G401.6 (cell line): ENCODE measurements around the gene MSMB.
"Not testable (repeated sequence)": the region's sequence is repeated elsewhere in the genome, so short reads cannot be mapped to it uniquely, and the experiment has no call there.

Experiments
- FAIRE-seq: peaks from 2 replicates; lab custom pipeline; 2012; peaks lifted over from hg19 to GRCh38; lab: Jason Lieb, UNC

The MSMB gene, protein sequence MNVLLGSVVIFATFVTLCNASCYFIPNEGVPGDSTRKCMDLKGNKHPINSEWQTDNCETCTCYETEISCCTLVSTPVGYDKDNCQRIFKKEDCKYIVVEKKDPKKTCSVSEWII

DNA sequence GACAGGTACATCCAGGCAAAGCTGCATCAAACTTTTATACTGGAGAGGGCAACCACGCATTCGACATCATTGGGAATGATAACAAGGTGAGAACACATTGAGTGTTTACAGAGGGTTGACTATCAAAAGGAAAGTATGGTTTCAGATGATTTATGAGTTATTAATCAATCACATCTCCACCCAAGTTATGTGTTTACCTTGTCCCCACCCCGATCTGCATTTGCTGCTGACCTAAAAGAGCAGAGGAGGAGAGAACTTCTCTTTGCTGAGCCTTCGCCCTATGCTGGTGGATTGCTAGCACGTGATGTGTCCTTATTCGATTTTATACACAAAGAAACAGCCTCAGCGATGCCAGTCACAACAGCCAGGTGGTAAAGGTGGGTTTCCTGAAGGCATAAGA lies at the start of gene MSMB:
MSMB (minus strand) TSS at position 9 of the 400 bp plus-strand sequence. CDS start 32 bp downstream, outside the sequence.
- FAIRE-seq, result no peak

DNA sequence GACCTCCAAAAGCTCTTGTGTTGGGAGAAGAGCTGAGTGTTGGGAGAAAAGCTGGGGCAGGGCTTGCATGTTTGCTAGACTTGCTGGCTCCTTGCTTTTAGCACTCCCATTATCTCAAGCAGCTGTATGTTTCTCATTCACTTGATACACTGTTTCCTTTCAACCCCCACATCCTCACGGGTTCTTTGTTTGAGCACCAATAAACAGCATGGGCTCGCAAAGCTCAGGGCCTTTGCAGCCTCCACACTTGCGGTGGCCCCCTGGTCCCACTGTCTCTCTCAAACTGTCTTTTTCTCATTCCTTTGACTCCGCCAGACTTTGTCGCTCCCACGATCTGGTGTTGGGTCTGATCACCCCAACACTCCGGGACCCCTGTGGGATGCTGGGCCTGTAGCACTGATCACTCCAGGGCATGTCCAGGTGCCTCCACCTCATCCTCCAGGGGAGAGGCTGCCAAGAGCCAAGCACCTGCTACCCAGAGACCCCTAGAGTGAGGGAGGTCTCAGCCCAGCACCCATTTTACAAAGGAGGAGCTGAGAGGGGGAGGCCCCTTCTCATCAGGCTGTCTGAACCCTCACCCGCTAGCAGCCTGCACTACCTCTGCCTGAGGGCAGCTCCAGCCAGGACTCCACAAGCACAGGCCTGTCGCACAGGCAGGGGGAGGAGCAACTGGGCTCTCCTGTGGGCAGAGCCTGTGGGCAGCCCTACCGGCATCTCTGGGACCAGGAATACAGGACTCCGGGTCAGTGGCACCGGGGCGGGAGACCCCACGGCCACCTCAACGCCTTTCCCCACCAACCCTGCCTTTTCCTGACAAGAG lies 49.1 kb upstream of the MSMB start:
- FAIRE-seq, result no peak

DNA sequence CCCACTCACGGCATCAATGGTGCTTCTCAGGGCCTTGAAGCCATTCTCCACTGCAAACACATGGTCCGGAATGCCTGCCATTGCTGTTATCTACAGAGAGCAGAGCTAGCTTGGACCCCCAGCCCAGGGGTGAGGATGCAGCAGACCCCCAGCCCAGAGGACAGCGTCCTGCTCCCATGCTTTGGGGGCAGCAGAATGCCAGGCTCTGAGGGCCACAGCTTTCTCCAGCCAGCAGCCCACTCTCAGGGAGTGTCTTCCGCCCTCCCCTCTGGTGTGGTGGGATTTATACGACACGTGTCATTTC lies 48.1 kb upstream of the MSMB start:
- FAIRE-seq, result no peak

DNA sequence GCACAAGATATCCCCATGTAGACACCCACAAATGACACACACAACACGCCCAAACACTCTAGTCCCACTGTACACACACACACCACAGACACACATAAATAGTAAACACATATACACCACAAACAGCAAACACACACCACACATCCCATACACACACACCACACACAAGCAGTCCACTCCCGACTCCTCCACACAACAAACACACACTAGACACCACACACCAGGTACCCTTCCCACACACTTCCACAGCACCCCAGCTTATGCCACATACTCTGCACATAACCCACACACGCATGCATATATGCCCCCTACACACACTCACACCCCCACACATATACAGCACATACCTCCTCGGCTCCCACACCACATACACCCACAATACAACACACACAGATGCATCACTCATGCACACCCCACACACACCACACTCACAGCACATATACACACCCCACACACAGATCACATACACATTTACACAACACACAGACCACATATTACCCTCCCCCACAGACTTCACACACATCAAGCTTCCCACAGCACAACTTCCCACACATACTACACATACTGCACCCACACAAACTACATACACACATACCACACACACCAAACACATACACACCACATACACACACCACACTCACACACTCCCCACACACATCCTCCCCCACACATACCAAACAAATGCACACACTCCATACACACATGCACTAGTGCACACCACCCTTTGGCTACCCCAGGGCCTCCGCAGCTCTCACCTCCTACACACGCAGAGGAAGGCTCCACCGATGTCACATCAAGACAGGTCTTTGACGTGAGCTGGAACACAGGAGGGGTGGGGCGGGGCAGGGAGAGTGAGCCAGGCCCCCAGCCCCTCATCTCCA lies 47.5 kb upstream of the MSMB start:
- not testable (repeated sequence) for FAIRE-seq

DNA sequence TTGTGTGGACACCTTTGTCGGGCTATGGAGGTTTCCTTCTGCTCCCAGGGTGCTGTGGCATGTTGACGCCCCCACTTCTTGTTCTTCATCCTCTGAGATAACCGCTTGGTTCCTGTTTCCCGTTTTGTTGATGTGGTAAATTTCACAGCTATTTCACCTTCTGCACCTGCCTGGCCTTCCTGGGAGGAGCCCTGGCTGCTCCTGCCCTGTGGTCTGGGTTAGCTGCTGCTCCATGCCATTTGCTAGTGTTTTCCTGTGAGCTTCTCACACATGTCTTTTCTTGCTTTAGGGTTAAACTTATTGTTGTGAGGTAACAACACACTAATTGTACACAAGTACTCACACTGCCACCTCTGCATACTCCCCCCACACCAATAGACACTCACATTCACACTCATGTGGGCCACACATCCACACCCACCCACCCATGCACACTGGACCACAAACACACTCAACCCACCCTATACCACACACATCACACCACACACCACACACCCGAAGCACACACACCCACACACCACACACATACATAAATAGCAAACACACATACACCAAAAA lies 46.5 kb upstream of the MSMB start:
- FAIRE-seq, result no peak

DNA sequence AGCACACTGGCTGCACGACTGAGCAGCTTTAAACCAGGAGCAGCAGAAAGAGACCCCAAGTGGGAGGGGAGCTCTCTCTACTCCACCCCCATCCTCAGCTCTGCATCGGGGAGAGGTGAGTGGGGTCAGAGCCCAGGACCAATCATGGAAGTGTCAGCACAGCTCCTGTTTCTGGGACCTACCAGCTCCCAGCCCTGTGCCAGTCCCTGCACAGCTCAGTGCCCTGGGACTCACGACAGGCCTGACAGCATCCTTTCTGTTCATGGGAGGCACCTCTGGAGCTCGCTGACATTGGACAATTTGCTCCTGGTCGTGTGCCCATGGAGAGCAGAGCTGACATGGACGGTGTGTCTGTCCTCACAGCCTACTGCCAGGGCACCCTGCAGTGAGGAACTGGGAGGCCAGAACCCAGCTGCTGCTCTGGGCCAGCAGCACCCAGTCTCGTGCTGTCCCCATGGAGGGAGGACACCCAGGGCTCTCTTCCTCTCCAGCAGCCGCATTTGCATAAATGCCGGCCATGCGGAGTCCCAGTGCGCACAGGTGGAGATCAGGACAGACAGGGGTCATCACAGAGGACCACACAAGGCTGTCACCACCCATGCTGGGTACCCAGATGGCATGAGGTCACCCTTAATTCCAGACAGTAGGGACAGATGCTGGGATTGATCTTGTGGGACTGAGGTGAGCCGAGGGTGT lies 45.9 kb upstream of the MSMB start:
- FAIRE-seq, result no peak

DNA sequence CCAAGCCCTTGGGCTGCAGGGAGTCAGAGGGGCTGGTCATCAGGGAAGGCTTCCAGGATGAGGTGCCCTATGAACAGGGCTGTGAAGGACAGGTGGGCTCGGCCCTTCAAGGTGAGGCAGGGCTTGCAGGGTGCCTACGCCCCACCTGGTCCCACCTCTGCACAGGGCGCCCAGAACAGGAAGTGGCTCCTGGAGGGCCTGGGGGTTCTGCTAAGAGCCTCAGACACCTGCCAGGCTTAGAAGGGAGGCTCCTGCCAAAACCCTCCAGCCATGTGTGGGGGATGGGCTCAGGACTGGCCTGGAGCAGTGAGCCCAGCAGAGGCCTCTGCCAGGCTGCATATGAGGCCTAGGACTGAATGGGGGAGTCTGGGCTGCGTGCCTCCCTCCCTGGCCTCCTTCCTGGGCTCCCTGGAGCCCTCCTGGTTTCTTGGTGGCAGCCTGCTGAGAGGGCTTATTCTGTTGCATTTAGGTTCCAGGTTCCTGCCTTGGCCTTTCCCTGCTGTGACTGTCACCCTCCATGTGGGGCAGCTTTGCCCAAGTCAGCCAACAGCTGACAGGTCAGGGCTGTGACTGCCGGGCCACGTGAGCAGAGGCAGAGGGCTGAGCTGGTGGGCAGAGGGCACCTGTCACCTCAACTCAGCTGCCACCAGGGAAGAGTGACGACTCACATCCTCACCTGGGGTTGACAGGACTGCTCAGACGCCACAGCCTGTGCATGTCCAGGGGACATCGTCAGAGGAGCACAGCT lies 45.2 kb upstream of the MSMB start:
- FAIRE-seq, result no peak

DNA sequence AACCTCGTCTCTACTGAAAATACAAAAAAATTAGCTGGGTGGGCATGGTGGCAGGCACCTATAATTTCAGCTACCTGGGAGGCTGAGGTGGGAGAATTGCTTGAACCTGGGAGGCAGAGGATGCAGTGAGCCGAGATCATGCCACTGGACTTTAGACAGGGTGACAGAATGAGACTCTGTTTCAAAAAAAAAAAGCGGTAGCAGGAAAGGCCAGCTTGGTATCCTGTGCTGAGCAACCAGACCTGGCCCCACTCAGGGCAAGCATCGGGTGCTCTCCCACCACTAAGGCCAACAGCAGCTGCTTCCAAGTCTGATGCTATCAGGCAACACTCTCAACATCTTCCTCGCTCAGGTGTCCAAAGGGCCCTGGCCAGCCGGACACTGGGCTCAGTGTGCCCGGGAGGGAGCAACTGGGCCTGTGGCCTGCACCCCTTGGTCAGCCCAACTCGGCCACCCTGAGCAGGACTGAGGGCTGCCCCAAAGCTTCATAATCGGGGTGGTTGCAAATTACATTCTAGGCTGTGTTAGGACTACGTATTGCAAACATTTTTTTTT lies 44.3 kb upstream of the MSMB start:
- FAIRE-seq, result no peak

DNA sequence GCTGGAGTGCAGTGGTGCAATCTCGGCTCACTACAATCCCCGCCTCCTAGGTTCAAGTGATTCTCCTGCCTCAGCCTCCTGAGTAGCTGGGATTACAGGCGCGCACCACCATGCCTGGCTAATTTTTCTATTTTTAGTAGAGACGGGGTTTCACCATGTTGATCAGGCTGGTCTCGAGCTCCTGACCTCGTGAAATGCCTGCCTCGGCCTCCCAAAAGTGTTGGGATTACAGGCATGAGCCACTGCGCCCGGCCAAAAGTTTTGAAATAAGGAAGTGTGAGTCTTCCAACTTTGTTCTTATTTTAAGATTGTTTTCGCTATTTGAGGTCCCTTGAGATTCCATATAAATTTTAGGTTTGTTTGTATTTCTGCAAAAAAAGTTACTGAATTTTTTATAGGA lies 41.3 kb upstream of the MSMB start:
- FAIRE-seq, result not testable (repeated sequence)

DNA sequence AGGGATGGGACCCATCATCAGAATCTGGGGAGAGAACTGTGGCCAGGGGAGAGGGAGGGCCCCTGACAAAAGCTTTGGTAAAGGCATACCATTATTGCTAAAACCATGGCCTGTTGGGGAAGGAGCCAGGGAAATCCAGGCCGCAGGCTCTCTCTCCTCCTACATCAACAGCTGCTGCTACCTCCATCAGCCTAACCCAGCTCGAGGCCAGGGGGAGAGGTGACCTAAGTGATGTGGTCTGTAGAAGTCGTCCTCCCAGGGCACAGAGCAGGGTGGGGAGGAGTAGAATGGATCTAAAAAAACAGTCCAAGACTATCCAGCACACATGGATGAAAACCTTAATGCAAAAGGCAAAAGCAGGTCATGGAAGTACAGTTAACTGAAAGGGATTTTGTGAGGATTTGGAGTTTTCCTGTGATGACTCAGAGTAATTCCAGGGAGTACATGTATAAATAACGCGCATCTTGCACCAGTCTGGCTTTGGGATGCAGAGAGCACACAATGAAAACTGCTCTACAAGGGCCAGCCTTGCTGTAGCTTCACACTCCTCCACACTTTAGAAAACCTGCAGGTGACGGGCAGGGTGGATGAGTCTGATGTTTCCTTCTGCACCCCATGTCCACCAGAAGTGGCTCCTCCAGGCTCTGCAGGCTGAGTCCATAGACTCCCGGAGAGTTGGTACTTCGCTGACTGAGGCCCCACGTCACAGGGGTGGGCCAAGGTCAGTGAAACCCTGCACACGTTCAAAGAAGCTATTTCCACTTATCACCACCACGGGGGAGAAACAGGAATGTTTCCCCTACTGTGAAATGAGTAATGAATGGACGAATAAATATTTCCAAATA lies 38.5 kb upstream of the MSMB start:
- FAIRE-seq, result no peak

DNA sequence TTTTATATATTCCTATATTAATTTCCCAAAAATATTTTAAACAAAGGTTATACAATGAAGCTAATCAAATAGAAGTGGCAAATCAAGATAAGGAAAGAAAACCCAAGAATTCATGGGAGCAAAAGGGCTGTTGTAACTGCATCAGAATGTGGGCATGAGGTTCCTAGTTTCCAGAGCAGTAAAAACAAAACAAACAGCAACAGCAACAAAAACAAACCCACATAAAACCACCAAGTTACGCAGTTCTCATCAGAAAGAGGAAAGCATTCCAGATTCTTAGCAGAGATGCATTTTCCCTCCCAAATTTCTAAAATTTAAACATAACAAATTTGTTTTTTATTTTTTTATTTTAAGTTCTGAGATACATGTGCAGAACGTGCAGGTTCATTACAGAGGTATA lies 34.8 kb upstream of the MSMB start:
- no peak for FAIRE-seq

DNA sequence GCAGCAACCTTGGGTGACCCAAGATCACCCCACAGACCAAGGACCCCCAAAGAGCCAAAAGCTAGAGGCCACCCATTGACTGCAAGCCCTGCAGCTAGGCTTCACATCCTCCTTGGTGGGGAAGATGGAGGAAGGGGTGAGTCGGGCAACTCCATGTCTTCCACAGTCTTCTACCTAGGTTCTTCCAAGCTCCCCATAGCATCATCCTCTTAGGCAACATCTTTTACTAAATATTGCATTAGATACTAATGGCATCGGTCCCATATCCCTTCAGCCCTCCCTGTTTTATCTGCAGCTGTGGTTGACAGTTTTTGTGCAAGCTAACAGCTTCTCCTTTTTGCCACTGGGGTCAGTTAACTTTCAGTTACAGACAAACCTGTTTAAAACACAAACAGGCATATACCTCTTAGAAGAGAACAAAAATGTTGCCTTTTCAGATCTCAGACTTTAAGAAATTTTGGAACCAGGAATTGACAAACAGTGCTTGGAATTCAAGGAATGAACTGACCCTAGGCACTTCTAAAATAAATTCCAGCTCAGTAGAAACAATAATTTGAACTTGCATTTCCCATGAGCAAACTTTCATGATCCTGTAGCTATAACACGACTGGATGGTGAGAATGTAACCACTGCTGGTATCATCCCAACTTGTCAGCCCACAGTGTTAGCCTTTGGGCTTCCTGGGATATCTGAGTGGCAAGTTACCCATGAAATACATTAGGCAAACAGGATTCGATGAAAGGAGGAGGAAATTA lies 33.9 kb upstream of the MSMB start:
- no peak for FAIRE-seq

DNA sequence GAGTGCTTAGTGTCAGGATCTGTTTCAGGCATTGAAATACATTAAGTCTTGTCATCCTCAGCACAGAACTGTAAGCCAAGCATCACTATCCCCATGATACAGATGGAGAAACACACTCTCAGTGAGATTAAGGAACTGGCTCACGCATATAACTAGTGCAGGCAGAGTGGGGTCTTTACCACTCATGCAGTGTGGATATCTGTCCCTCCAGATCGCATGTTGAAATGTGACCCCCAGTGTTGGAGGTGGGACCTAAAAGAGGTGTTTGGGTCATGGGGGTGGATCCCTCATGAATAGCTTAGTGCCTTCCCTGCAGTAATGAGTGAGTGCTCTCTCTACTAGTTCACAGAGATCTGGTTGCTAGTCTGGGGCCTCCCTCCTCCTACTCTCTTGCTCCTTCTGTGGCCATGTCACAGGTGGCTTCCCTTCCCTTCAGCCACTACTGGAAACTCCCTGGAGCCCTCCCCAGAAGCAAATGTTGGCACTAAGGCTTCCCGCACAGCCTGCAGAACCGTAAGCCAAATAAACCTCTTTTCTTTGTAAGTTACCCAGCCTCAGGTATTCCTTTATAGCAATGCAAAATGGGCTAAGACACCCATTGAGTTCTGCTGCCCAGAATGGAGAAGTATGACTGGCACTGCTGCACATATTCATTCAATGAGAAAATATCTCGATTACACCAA lies 31.8 kb upstream of the MSMB start:
- FAIRE-seq, result no peak

DNA sequence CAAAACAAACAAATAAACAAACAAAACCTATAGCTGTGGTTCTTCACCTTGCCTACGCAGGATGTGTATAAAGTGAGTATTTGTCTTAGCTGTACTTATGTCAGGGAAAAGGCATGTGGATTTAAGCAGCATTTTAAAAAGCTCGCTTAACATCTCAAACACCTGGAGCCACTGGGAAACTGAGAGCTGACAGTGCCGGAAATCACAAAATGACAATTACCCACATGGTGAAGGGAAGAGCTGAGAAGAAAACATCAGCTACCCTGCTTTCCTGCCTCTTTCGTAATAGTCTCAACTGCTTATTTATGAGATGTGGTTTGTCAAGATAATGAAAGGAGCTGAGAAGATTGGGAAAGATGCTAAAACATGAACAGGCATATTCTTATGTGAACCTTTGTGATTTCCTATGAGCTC lies 31.1 kb upstream of the MSMB start:
- FAIRE-seq, result no peak

DNA sequence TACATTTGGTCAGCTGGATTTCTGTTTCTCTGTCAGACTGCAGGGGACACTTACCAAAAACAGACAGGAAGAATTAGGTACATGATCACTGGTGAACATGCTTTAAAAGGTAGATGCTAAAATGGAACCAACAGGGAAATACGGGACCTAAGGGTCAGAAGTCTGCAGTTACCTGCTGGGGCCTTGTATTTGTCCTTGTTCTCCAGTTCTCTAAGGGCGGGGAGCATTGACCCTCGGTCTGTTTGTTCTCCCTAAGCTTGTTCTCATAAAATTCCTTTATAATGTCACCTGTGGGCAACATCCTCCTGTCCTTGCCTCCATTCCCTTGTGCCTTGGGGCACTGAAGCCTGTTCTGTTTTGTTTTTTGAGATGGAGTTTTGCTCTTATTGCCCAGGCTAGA lies 29.8 kb upstream of the MSMB start:
- FAIRE-seq, result no peak

DNA sequence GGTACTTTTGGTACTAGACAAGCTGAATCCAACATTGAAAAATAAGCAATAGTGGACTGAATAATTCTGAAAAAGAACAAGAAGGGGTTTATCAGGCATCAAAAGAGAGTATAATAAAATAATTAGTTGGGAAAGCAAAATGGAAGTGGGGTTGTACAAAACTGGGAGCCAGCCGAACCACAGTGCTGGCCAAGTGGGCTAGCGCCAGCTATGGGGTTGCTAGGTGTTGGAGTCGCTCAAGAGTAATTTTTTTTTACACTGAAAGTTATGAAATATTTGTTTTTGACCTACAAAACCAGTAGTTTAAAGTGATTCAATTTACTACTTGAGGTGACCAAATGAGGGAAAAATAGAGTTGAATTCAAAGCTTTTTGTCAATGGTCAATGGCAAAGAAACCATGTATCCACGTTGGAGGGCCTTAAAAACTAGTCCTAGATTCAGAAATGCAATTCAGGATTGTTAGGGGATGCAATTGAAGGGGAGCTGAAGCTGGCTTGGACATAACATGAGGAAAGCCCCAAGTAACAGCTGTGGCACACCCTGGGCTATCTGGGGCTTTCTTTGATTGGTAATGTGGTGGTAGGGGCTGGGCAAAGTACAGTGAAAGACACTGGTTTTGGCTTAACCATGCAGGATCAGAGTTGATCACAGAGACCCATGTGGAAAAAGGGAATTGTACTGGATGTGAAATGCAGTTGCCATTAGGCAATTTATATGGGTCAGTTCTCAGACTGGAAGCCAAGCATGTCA lies 28.3 kb upstream of the MSMB start:
- no peak for FAIRE-seq

DNA sequence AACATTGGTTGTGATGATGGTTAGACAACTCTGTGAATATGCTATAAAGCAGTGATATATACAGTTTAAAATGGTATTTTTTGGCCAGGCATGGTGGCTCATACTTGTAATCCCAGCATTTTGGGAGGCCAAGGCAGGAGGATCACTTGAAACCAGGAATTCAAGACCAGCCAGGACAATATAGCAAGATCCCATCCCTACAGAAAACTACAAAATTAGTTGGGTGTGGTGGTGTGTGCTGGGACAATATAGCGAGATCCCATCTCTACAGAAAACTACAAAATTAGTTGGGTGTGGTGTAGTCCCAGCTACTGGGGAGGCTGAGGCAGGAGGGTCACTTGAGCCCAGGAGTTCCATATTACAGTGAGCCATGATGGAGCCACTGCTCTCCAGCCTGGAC lies 27.5 kb upstream of the MSMB start:
- no peak for FAIRE-seq

DNA sequence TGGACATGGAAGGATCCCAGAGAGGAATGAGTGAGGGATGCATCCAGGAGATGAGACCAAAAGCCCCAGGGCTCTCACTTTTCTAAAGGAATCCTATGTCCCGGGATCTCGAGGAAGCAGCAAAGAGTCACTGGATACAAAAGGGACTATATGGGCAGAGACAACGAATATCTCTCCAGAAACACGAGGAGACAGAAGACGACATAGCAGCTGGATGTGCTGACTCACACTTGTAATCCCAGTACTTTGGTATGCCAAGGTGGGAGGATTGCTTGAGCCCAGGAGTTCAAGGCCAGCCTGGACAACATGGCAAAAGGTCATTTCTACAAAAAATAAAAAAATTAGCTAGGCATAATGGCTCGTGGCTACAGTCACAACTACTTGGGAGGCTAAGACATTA lies 24.7 kb upstream of the MSMB start:
- FAIRE-seq, result no peak
